ENCODE measurements around the gene LIN28B.

Gene LIN28B

DNA sequence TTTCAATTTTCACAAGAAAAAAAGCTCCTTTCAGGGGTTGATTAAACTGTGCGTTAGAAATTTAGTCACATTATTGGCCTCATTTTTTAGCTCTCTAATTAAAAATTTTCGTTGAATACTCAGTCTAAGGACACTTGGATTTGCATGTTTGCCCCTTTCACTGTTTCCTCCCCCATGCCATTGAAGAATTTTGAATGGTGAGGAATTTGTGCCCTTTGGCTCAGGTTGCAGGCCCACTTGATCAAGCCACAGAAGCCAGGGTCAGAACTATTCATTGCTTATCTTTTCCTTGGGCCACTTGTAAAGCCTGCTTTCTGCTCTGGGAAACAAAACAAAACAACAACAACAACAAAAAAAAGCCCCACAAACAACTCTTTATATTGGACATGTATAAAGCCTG is 12.2 kb downstream of the LIN28B start:
- Histone ChIP-seq H3K27ac (replicated peaks) (no peak overlapping the region), H3K27me3 (ENCODE audit: insufficient read depth, poor library complexity, severe bottlenecking) (no peaks in the 10 kb centered on the region), H3K4me3 (replicated peaks; ENCODE audit: insufficient read depth, low read length) (no peak overlapping the region)
- TF ChIP-seq, protein P1, sequence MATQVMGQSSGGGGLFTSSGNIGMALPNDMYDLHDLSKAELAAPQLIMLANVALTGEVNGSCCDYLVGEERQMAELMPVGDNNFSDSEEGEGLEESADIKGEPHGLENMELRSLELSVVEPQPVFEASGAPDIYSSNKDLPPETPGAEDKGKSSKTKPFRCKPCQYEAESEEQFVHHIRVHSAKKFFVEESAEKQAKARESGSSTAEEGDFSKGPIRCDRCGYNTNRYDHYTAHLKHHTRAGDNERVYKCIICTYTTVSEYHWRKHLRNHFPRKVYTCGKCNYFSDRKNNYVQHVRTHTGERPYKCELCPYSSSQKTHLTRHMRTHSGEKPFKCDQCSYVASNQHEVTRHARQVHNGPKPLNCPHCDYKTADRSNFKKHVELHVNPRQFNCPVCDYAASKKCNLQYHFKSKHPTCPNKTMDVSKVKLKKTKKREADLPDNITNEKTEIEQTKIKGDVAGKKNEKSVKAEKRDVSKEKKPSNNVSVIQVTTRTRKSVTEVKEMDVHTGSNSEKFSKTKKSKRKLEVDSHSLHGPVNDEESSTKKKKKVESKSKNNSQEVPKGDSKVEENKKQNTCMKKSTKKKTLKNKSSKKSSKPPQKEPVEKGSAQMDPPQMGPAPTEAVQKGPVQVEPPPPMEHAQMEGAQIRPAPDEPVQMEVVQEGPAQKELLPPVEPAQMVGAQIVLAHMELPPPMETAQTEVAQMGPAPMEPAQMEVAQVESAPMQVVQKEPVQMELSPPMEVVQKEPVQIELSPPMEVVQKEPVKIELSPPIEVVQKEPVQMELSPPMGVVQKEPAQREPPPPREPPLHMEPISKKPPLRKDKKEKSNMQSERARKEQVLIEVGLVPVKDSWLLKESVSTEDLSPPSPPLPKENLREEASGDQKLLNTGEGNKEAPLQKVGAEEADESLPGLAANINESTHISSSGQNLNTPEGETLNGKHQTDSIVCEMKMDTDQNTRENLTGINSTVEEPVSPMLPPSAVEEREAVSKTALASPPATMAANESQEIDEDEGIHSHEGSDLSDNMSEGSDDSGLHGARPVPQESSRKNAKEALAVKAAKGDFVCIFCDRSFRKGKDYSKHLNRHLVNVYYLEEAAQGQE (IDR thresholded peaks at IDR 0.05; ENCODE audit: insufficient replicate concordance, low read depth): no peak
- TF ChIP-seq, protein P2, sequence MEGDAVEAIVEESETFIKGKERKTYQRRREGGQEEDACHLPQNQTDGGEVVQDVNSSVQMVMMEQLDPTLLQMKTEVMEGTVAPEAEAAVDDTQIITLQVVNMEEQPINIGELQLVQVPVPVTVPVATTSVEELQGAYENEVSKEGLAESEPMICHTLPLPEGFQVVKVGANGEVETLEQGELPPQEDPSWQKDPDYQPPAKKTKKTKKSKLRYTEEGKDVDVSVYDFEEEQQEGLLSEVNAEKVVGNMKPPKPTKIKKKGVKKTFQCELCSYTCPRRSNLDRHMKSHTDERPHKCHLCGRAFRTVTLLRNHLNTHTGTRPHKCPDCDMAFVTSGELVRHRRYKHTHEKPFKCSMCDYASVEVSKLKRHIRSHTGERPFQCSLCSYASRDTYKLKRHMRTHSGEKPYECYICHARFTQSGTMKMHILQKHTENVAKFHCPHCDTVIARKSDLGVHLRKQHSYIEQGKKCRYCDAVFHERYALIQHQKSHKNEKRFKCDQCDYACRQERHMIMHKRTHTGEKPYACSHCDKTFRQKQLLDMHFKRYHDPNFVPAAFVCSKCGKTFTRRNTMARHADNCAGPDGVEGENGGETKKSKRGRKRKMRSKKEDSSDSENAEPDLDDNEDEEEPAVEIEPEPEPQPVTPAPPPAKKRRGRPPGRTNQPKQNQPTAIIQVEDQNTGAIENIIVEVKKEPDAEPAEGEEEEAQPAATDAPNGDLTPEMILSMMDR (IDR thresholded peaks at IDR 0.05; ENCODE audit: insufficient read depth, low read length): no peak
- no peak for TF ChIP-seq GABPA (IDR thresholded peaks at IDR 0.05; ENCODE audit: low read depth)
- no peak for TF ChIP-seq POLR2AphosphoS5 (IDR thresholded peaks at IDR 0.05; ENCODE audit: low read depth)
- TF ChIP-seq SPI1 (IDR thresholded peaks at IDR 0.05; ENCODE audit: borderline replicate concordance, low read depth): no peak
- no peak for DNase-seq (ENCODE audit: low read depth in 1 of 2, low spot score in 1 of 2)

DNA sequence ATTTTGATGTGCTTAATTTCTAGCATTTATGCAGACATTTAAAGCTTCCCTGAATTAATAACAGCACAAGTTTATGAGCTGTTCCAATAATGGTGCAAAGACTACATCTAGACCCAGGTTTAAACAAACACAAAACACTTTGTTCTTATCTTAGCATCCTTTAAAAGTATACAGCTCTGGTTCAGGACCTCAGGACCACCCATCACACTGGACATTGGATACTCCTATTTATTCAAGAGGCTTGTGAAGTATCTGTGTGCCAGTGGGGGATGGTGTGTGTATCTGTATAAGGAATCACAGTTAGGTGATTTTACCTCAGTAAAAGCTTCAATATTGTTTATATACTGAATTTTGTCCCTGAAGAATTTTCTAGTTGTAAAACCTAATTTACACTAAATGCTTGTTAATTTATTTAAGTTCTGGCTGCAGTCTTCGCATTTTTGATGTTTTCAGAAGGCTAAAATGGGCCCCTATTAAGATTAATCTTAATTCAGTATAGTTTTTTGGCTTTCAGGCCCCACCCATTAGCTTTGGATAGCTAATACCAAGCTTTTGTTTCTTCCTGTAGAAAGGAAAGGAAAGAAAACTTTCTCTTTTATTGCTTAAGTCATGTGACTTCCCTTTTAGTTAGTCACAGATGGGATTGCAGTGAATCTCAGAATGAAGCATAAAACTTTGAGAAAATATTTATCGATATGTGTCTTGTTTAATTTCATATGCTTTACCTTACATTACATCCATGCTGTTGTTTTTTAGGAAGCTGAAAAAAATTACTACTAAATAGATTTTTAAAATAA is 13.1 kb downstream of the LIN28B start:
- Histone ChIP-seq H3K27ac (replicated peaks) (no peak overlapping the region), H3K27me3 (ENCODE audit: insufficient read depth, poor library complexity, severe bottlenecking) (no peaks in the 10 kb centered on the region), H3K4me3 (replicated peaks; ENCODE audit: insufficient read depth, low read length) (no peak overlapping the region)
- TF ChIP-seq GABPA (IDR thresholded peaks at IDR 0.05; ENCODE audit: low read depth) (no peak), SPI1 (IDR thresholded peaks at IDR 0.05; ENCODE audit: borderline replicate concordance, low read depth) (no peak), POLR2AphosphoS5 (IDR thresholded peaks at IDR 0.05; ENCODE audit: low read depth) (no peak)
- TF ChIP-seq, protein P2 (IDR thresholded peaks at IDR 0.05; ENCODE audit: insufficient read depth, low read length): no peak
- TF ChIP-seq, protein P1 (IDR thresholded peaks at IDR 0.05; ENCODE audit: insufficient replicate concordance, low read depth): no peak
- DNase-seq (ENCODE audit: low read depth in 1 of 2, low spot score in 1 of 2): no peak

DNA sequence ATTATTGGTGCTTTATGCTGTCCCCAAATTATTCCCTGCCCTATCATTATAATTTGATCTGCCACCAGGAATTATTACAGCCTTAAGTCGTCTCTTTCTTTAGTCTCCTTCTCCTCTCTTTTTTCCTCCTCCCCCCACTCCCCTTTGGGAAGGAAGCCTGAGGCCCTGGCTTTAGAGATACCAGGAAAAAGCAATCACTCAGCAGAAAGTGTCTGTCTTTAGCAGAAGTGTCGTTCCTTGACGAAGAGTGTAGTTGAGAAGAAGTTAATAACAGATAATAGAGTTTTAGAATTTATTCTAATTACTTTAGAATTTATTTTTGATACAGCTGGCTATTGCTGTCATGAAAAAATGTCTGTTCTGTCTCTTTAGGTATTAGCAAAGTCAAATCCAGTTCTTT is 16.5 kb downstream of the LIN28B start:
- no peak overlapping the region for H3K27ac ChIP-seq (replicated peaks)
- DNase-seq (ENCODE audit: low read depth in 1 of 2, low spot score in 1 of 2): no peak
- no peaks in the 10 kb centered on the region for H3K27me3 ChIP-seq (ENCODE audit: insufficient read depth, poor library complexity, severe bottlenecking)
- TF ChIP-seq, protein P2 (IDR thresholded peaks at IDR 0.05; ENCODE audit: insufficient read depth, low read length): no peak
- TF ChIP-seq, protein P1 (IDR thresholded peaks at IDR 0.05; ENCODE audit: insufficient replicate concordance, low read depth): no peak
- no peak for TF ChIP-seq GABPA (IDR thresholded peaks at IDR 0.05; ENCODE audit: low read depth)
- TF ChIP-seq SPI1 (IDR thresholded peaks at IDR 0.05; ENCODE audit: borderline replicate concordance, low read depth): no peak
- TF ChIP-seq POLR2AphosphoS5 (IDR thresholded peaks at IDR 0.05; ENCODE audit: low read depth): no peak
- no peak overlapping the region for H3K4me3 ChIP-seq (replicated peaks; ENCODE audit: insufficient read depth, low read length)
